ENCODE measurements around the gene EDRF1. TPM values are rescaled to one million over a fixed set of nuclear protein-coding genes. Genes with fewer than 3 reads are reported as not detected.
A peak's percentile ranks its signal among the peaks of the same experiment; 100 is the strongest.

Gene EDRF1
- total and polyA plus RNA-seq, 2 of the 4 experiments (the other 2 are of a cell fraction), result 17.0 to 24.9 TPM

GRCh38 chr10:125799451-125800182, 80.1 kb downstream of the EDRF1 start:
- Histone ChIP-seq H3K4ac (ENCODE audit: low read depth, low read length) (no peak overlapping the region), H3K27ac (ENCODE audit: insufficient read depth, low read length) (no peak overlapping the region), H2BK15ac (ENCODE audit: low read depth, low read length) (no peak overlapping the region), H4K8ac (ENCODE audit: low read depth in 2 of 2, low read length in 2 of 2) (no peak overlapping the region), H3K4me3 (ENCODE audit: insufficient read depth, low read depth, low read length) (no peak overlapping the region), H3K4me1 (ENCODE audit: control insufficient read depth, insufficient read depth, low read length) (no peaks in the 10 kb centered on the region), H3K9me1 (ENCODE audit: insufficient read depth, low read length) (peaks cover 3% of the 10 kb centered on the region), H3K23ac (ENCODE audit: low read depth, low read length) (no peak overlapping the region), H2BK20ac (ENCODE audit: low read depth, low read length) (no peak overlapping the region), H2AK5ac (ENCODE audit: low read depth, low read length) (no peak overlapping the region), H4K91ac (ENCODE audit: insufficient read depth, low read depth, low read length) (no peak overlapping the region), H3K36me3 (ENCODE audit: control insufficient read depth, insufficient read depth, low read length) (peaks cover 25% of the 10 kb centered on the region), H4K5ac (ENCODE audit: low read depth, low read length) (no peak overlapping the region), H3K9me3 (ENCODE audit: control insufficient read depth, insufficient read depth, low read length) (no peaks in the 10 kb centered on the region), H3K9ac (ENCODE audit: low read depth, low read length) (no peak overlapping the region), H2AFZ (replicated peaks; ENCODE audit: low read length, poor library complexity) (no peak overlapping the region), H3K56ac (ENCODE audit: extremely low read depth, insufficient read depth, low read length) (no peak overlapping the region), H3K79me1 (ENCODE audit: low read depth in 1 of 2, low read length in 2 of 2) (no peaks in the 10 kb centered on the region), H2BK120ac (ENCODE audit: low read depth, low read length) (no peak overlapping the region), H3K27me3 (ENCODE audit: control insufficient read depth, insufficient read depth, low read length) (no peaks in the 10 kb centered on the region), H2BK5ac (ENCODE audit: low read depth, low read length, poor library complexity, severe bottlenecking) (no peak overlapping the region), H3K14ac (replicated peaks; ENCODE audit: low read depth, low read length) (no peak overlapping the region), H3K4me2 (ENCODE audit: low read depth, low read length) (no peak overlapping the region), H3K18ac (ENCODE audit: low read depth, low read length) (no peak overlapping the region), H2AK9ac (replicated peaks; ENCODE audit: low read depth, low read length, poor library complexity) (no peak overlapping the region), H4K20me1 (ENCODE audit: insufficient read depth, low read length) (no peaks in the 10 kb centered on the region)
- DNase-seq (no peak), ATAC-seq (ENCODE audit: low read depth) (peak; percentile 53)
- CTCF ChIA-PET, result no interaction called here
- in situ Hi-C loops (cut with MboI; ENCODE audit: low sequenced_read_pairs), result no loop called here
- no TSS peak for BruUV-seq (replicated peaks)
- POLR2A ChIA-PET (ENCODE audit: unreplicated experiment), result no interaction called here
- 100% methylated on average over 1 of the region's 8 CpGs; no CpG with 5 or more reads in 1 of the 2 experiments for WGBS, 2 experiments (ENCODE audit: extremely low coverage in 2 of 2, insufficient read length in 1 of 2)
- intact Hi-C loops (cut with micrococcal nuclease), result no loop called here
- dilution Hi-C loops (cut with HindIII; ENCODE audit: low sequenced_read_pairs, unreplicated experiment), result no loop called here
- TF ChIP-seq CEBPB (IDR thresholded peaks at IDR 0.05; ENCODE audit: low read depth, low read length), result no peak

Data from IMR-90 (cell line).